C4-2B (cell line): ENCODE data around the gene PUS10.

Experiments
- H3K27ac ChIP-seq: fragments of 450-650 bp; 2 replicates; pipeline ENCODE4 v1.5.1; 2017
- CTCF ChIP-seq: fragments of 450-650 bp; conservative IDR thresholded peaks from 2 replicates; pipeline ENCODE4 v1.5.1; 2017; ENCODE audit warnings: mild to moderate bottlenecking
- ZFX ChIP-seq: fragments of 450-650 bp; IDR thresholded peaks from 2 replicates; pipeline ENCODE4 v1.6.1; 2017

PUS10 gene

DNA sequence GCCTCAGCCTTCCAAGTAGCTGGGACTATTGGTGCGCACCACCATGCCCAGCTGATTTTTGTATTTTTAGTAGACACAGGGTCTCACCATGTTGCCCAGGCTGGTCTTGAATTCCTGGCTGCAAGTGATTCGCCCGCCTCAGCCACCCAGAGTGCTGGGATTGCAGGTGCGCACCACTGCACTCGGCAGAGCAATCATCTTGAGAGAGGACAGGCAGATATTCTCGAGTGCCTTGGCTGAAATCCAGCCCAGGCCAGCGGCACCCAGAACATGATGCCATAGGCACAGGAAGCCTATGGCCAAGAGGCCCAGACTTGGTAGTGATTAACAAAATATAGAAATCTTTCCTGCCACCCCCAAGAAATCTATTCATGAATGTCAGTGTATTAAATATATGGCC lies 58.6 kb downstream of the PUS10 start:
- no peak for TF ChIP-seq CTCF
- no peak overlapping the region for H3K27ac ChIP-seq

DNA sequence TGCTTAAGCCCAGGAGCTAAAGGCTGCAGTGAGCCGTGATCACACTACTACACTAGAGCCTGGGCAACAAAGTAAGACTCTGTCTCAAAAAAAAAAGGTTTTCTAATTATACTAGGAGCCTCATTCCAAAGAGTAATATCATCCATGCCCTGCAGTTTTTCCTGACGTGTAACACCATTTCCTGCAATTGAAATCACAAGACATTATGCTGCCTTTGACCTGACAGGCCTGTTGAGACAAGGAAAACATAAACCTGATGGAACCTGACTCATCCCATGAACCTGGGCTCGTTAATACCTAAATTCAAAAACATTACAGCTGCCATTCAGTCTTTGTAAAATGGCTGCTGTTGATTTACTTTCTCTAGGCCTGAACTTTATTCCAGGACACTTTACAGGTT lies 59.3 kb downstream of the PUS10 start:
- H3K27ac ChIP-seq = no peak overlapping the region
- no peak for TF ChIP-seq ZFX
- no peak for TF ChIP-seq CTCF

DNA sequence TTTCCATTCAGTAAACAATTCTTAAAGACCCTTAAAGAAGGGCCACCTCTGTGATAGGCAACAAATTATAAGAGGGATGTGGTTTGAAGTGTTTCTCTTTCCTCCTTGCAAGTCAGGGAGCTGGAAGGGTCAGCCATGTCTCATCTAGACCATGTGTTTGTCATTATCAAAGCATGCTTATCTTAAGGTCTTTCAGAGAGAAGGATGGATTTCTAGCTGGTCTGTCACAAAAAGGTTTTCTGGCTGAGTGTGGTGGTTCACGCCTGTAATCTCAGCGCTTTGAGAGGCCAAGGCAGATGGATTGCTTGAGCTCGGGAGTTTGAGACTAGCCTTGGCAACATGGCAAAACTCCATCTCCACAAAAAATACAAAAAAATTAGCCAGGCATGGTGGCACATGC lies 59.7 kb downstream of the PUS10 start:
- no peak overlapping the region for H3K27ac ChIP-seq
- TF ChIP-seq ZFX = no peak
- TF ChIP-seq CTCF = no peak

- TF ChIP-seq ZFX (no peak), CTCF (no peak)
- no peak overlapping the region for H3K27ac ChIP-seq
Measured at GRCh38 chr2:60957643-60958042, 60.4 kb downstream of the PUS10 start.

DNA sequence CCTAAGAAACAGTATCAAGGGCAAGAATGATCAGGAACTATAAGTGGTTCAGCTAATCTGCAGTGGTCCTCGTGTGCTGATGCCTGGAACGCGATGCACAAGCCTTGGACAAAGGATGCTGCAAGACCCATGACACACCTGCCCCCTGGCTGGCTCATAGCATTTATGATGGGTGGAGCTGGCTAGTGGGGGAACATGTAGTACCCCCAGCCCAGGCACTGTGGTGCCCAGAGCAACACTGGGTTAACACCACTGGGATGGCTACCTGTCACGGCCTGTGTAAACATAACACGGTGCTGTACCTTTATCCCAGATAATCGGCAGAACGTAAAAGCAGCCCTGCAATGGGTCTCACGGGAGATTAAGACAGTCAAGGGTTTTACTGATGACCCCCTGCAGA lies 60.8 kb downstream of the PUS10 start:
- no peak for TF ChIP-seq CTCF
- no peak for TF ChIP-seq ZFX
- no peak overlapping the region for H3K27ac ChIP-seq

- no peak overlapping the region for H3K27ac ChIP-seq
- TF ChIP-seq ZFX (no peak), CTCF (no peak)
Measured at GRCh38 chr2:60954139-60954538, 63.9 kb downstream of the PUS10 start.

DNA sequence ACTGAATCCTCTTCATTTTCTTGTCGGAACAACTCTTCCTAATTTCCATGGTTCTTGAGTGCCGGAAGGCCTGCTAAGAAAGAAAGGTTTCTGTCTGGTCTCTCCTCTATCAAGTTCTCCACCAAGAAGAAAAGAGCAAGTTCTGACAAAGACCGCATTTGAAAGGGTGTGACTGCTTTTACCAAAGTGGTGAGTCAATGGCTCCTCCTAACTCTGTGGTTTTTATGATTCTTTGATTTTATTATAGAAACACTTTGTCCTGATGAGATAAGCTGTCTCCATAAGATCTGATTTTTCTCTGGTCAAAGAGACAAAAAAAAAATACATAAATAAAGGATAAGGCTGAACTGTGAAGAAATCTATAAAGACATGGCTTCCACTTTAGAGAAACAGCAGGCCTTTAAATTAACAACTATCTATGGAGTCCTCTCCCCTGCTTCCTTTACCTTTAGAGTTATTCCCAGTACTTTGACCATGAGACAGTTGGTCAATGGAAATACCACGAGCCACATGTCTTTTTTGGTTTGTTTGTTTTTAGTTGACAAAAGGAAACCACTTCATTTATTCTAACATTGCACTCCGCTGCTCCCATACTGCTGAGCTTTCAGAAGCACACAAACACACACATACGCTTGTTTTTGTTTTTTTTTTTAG lies 69.0 kb downstream of the PUS10 start:
- TF ChIP-seq CTCF (no peak), ZFX (no peak)
- no peak overlapping the region for H3K27ac ChIP-seq
